Stimulated activated CD4-positive, alpha-beta T cell treated with anti-CD3 and anti-CD28 coated beads, Interleukin-12 subunit alpha, Interleukin-12 subunit beta, amount 100 ng/mL, for 24 hours (primary cell): ENCODE data around the gene GLP1R.

Source experiments
- DNase-seq, 2 experiments: peaks; one replicate each; pipeline ENCODE4 v3.0.0-alpha.2; 2020; ENCODE audit warnings: low read depth in 2 of 2

The GLP1R gene

GRCh38 chr6:39044181-39044580, 4.4 kb upstream of the GLP1R start:
- DNase-seq, result no peak

- no peak for DNase-seq
These were observed 900 bp upstream of the GLP1R start for GRCh38 chr6:39047434-39048327.

- DNase-seq, result no peak
These were observed 1.1 kb downstream of the GLP1R start for GRCh38 chr6:39049575-39050283.

- DNase-seq, result no peak
These were observed 2.0 kb downstream of the GLP1R start for GRCh38 chr6:39050453-39051112.

GRCh38 chr6:39051399-39052122, 3.0 kb downstream of the GLP1R start:
- DNase-seq, result no peak

- DNase-seq, result no peak
These were observed 4.5 kb downstream of the GLP1R start for GRCh38 chr6:39053016-39053624.

- DNase-seq, result no peak
These were observed 5.4 kb downstream of the GLP1R start for GRCh38 chr6:39053854-39054576.

- DNase-seq, result no peak
These were observed 6.1 kb downstream of the GLP1R start for GRCh38 chr6:39054577-39055142.

GRCh38 chr6:39055661-39056060, 7.1 kb downstream of the GLP1R start:
- no peak for DNase-seq

GRCh38 chr6:39056191-39056590, 7.6 kb downstream of the GLP1R start:
- no peak for DNase-seq

GRCh38 chr6:39056681-39057080, 8.1 kb downstream of the GLP1R start:
- DNase-seq, result no peak

GRCh38 chr6:39057251-39058155, 8.9 kb downstream of the GLP1R start:
- DNase-seq, result no peak

GRCh38 chr6:39058471-39059147, 10.0 kb downstream of the GLP1R start:
- DNase-seq, result no peak

GRCh38 chr6:39059496-39060310, 11.1 kb downstream of the GLP1R start:
- no peak for DNase-seq

GRCh38 chr6:39060467-39061160, 12.0 kb downstream of the GLP1R start:
- no peak for DNase-seq

GRCh38 chr6:39061182-39061581, 12.6 kb downstream of the GLP1R start:
- DNase-seq, result no peak

GRCh38 chr6:39061588-39061987, 13.0 kb downstream of the GLP1R start:
- DNase-seq, result no peak
